Uterus (tissue), 4 donors: Measurements from ENCODE around the gene PHC2. TPM values are rescaled to one million over a fixed set of nuclear protein-coding genes. Genes with fewer than 3 reads are reported as not detected.
"Not testable (repeated sequence)": the region's sequence is repeated elsewhere in the genome, so short reads cannot be mapped to it uniquely, and the experiment has no call there.

Source experiments
- DNase-seq, 2 donors: peaks; one replicate each; pipeline ENCODE4 v3.0.0-alpha.2; 2019 to 2020
- H3K27ac ChIP-seq, 2 donors: fragments of 200-600 bp; sonication (generic); 1 replicate in 1 of 2; 2 replicates in 1 of 2; pipeline ENCODE4 v1.5.1; 2016 to 2018
- H3K27me3 ChIP-seq, 2 donors: fragments of 200-600 bp; sonication (generic); one replicate each; pipeline ENCODE4 v1.5.1; 2018 to 2019; ENCODE audit warnings: control low read depth in 1 of 2
- H3K36me3 ChIP-seq, 2 donors: fragments of 200-600 bp; sonication (generic); one replicate each; pipeline ENCODE4 v1.5.1; 2019; ENCODE audit warnings: control low read depth in 1 of 2
- H3K4me1 ChIP-seq, 2 donors: fragments of 200-600 bp; sonication (generic); one replicate each; pipeline ENCODE4 v1.5.1; 2018 to 2019; ENCODE audit warnings: control low read depth in 1 of 2
- H3K4me3 ChIP-seq, 2 donors: fragments of 200-600 bp; sonication (generic); 1 replicate in 1 of 2; 2 replicates in 1 of 2; pipeline ENCODE4 v1.5.1; 2018 to 2019; ENCODE audit warnings: mild to moderate bottlenecking in 1 of 2
- H3K9me3 ChIP-seq, 2 donors: fragments of 200-600 bp; sonication (generic); one replicate each; pipeline ENCODE4 v1.5.1; 2019; ENCODE audit warnings: control low read depth in 1 of 2
- CTCF ChIP-seq, 4 experiments: fragments of 200-600 bp in 2 of 4; fragments of 450-650 bp in 2 of 4; sonication (generic) in 2 of 4; IDR thresholded peaks; one replicate each; pipeline ENCODE4 v1.5.1; 2016 to 2019; ENCODE audit warnings: antibody characterized with exemption in 4 of 4, mild to moderate bottlenecking in 2 of 4, moderate library complexity in 1 of 4
- POLR2A ChIP-seq, 2 donors: fragments of 450-650 bp; IDR thresholded peaks; one replicate each; pipeline ENCODE4 v1.6.1; 2016; ENCODE audit warnings: antibody characterized with exemption in 2 of 2, mild to moderate bottlenecking in 1 of 2, moderate library complexity in 1 of 2
- intact Hi-C: fragments of 100-400 bp; cut with DNase I; formaldehyde crosslinking; loops from one replicate; pipeline ENCODE4 v1.15.1; 2023; ENCODE audit warnings: low total_unique reads
- total RNA-seq, 4 donors: library from RNA; depleted of rRNA in 3 of 4; stranded (reverse); fragments of >200 nt in 3 of 4; gene quantifications; one replicate each; pipeline versions ENCODE4 v1.1.0 to v1.2.4, GENCODE V29; 2014 to 2023
- donor health status: DM: yes; HTN: yes; CAD: no.

Gene PHC2
- total RNA-seq, 4 donors from 2014 or later: 51.5 to 203 (median 102) TPM

- intact Hi-C loops: no loop called here
- DNase-seq: peak in 1 of 2 donors; percentile 47
- H3K4me3 ChIP-seq: no peak overlapping the region
- no peaks in the 10 kb centered on the region for H3K36me3 ChIP-seq
- H3K27ac ChIP-seq: peak overlapping the region; percentile 19 to 45
- TF ChIP-seq CTCF (IDR thresholded peaks at IDR 0.05): no peak
- no peak for TF ChIP-seq POLR2A (IDR thresholded peaks at IDR 0.05)
- H3K27me3 ChIP-seq: no peaks in the 10 kb centered on the region
- H3K4me1 ChIP-seq: peaks cover 0 to 7% of the 10 kb centered on the region in 2 donors
- no peaks in the 10 kb centered on the region for H3K9me3 ChIP-seq
These were observed 138.1 kb downstream of the PHC2 start for GRCh38 chr1:33292726-33293340.

GRCh38 chr1:33290615-33291014 is 140.3 kb downstream of the PHC2 start:
- DNase-seq, H3K36me3 ChIP-seq, intact Hi-C loops, H3K4me1 ChIP-seq, H3K27me3 ChIP-seq, H3K27ac ChIP-seq, H3K9me3 ChIP-seq, H3K4me3 ChIP-seq: not testable (repeated sequence)

GRCh38 chr1:33289858-33290154 is 141.1 kb downstream of the PHC2 start:
- Histone ChIP-seq H3K4me3 (no peak overlapping the region), H3K27me3 (no peaks in the 10 kb centered on the region), H3K36me3 (no peaks in the 10 kb centered on the region), H3K4me1 (peaks cover 0 to 7% of the 10 kb centered on the region in 2 donors), H3K9me3 (no peaks in the 10 kb centered on the region), H3K27ac (no peak overlapping the region)
- intact Hi-C loops: no loop called here
- no peak for DNase-seq
- TF ChIP-seq POLR2A (IDR thresholded peaks at IDR 0.05) (no peak), CTCF (IDR thresholded peaks at IDR 0.05) (no peak)

GRCh38 chr1:33288976-33289857 is 141.7 kb downstream of the PHC2 start:
- intact Hi-C loops: no loop called here
- Histone ChIP-seq H3K4me3 (no peak overlapping the region), H3K4me1 (peaks cover 0 to 7% of the 10 kb centered on the region in 2 donors), H3K27me3 (no peaks in the 10 kb centered on the region), H3K36me3 (no peaks in the 10 kb centered on the region), H3K27ac (peak overlapping the region in 1 of 2 donors; percentile 41), H3K9me3 (no peaks in the 10 kb centered on the region)
- TF ChIP-seq POLR2A (IDR thresholded peaks at IDR 0.05) (no peak), CTCF (IDR thresholded peaks at IDR 0.05) (no peak)
- peak in 1 of 2 donors; percentile 15 for DNase-seq

GRCh38 chr1:33287317-33287716 is 143.6 kb downstream of the PHC2 start:
- intact Hi-C loops: no loop called here
- Histone ChIP-seq H3K9me3 (no peaks in the 10 kb centered on the region), H3K27me3 (no peaks in the 10 kb centered on the region), H3K4me1 (peaks cover 0 to 7% of the 10 kb centered on the region in 2 donors), H3K4me3 (no peak overlapping the region), H3K36me3 (no peaks in the 10 kb centered on the region), H3K27ac (no peak overlapping the region)
- DNase-seq: no peak
- TF ChIP-seq POLR2A (IDR thresholded peaks at IDR 0.05) (no peak), CTCF (IDR thresholded peaks at IDR 0.05) (no peak)
